ENCODE data around the gene MRPS9. TPM values are rescaled to one million over a fixed set of nuclear protein-coding genes. Genes with fewer than 3 reads are reported as not detected.

MRPS9 gene
- polyA plus RNA-seq, 6 donors from 2014 or later = 12.9 to 24.9 (median 19.2) TPM

DNA sequence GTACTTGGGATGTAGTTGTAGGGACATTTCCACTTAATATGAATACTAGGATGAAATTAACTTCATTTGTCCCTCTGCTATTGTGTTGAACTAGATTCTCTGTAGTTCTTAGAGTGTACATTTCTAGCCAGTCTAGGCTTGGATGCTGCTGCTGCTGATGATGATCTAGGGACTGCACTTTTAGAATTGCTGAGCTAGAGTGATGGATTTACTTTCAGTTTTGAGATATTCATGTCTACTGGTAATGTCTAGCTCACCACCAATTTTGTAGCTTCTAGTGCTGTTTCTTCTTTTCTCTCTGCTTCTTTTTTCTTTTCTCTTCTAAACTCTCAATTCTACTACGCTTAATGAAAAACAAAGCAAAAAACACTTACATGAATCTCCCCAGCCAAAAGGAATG, 49.4 kb downstream of the MRPS9 start:
- Mint-ChIP-seq H3K27me3 (no peaks in the 10 kb centered on the region), H3K4me1 (no peaks in the 10 kb centered on the region), H3K36me3 (peaks cover 2 to 24% of the 10 kb centered on the region in 2 donors), H3K9me3 (no peaks in the 10 kb centered on the region), H3K4me3 (no peak overlapping the region), H3K27ac (peak overlapping the region in 2 of 6 donors; percentile 20 to 45)
- no peak for ATAC-seq (ENCODE audit: low read depth in 2 of 2)
- DNase-seq = no peak

DNA sequence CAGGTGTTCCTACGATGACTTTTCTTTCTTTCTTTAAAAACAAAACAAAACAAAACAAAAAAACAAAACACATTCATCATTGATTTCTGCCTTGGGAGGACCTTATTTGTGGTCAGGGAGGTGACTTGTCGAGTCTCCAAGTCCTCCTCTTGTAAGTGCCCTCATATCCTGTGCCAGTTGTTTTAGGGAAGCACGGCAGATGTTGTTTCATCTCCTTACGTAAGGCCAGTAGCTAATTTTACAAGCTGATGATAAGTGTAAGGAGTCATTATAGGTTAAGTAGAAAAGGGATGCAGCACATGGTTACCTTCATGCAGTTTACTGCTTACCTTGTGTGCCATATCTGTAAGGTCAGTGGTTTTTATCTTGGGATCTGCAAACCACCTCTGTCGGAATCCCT, 52.2 kb downstream of the MRPS9 start:
- Mint-ChIP-seq H3K9me3 (no peaks in the 10 kb centered on the region), H3K36me3 (peaks cover 0 to 27% of the 10 kb centered on the region in 2 donors), H3K4me3 (no peak overlapping the region), H3K27me3 (no peaks in the 10 kb centered on the region), H3K27ac (no peak overlapping the region), H3K4me1 (no peaks in the 10 kb centered on the region)
- no peak for DNase-seq
- no peak for ATAC-seq (ENCODE audit: low read depth in 2 of 2)

DNA sequence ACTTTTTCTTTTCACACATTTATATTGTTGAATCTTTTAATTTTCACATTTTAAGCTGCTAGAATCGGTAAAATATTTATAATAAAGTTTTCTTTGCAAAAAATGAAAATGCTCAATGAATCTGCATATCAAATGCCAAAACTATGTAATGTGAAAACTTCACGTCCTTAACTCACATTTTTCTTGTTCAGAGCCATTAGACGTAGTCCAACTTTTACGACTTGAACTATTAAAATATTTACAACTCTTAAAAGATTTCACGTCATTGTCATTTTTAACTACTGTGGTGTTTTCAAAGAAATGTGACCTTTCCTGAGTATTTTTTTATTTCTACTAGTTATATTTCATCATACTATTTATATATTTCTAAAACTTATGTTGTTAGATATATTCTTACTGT, 54.9 kb downstream of the MRPS9 start:
- ATAC-seq (ENCODE audit: low read depth in 2 of 2) (no peak), DNase-seq (no peak)
- peaks cover 0 to 33% of the 10 kb centered on the region in 2 donors for H3K36me3 Mint-ChIP-seq
- H3K27ac Mint-ChIP-seq = no peak overlapping the region
- H3K27me3 Mint-ChIP-seq = no peaks in the 10 kb centered on the region
- H3K4me1 Mint-ChIP-seq = no peaks in the 10 kb centered on the region
- H3K4me3 Mint-ChIP-seq = no peak overlapping the region
- H3K9me3 Mint-ChIP-seq = no peaks in the 10 kb centered on the region

- H3K36me3 Mint-ChIP-seq = peaks cover 30 to 34% of the 10 kb centered on the region in 2 donors
Observed at GRCh38 chr2:105099153-105099552, 61.3 kb downstream of the MRPS9 start.

DNA sequence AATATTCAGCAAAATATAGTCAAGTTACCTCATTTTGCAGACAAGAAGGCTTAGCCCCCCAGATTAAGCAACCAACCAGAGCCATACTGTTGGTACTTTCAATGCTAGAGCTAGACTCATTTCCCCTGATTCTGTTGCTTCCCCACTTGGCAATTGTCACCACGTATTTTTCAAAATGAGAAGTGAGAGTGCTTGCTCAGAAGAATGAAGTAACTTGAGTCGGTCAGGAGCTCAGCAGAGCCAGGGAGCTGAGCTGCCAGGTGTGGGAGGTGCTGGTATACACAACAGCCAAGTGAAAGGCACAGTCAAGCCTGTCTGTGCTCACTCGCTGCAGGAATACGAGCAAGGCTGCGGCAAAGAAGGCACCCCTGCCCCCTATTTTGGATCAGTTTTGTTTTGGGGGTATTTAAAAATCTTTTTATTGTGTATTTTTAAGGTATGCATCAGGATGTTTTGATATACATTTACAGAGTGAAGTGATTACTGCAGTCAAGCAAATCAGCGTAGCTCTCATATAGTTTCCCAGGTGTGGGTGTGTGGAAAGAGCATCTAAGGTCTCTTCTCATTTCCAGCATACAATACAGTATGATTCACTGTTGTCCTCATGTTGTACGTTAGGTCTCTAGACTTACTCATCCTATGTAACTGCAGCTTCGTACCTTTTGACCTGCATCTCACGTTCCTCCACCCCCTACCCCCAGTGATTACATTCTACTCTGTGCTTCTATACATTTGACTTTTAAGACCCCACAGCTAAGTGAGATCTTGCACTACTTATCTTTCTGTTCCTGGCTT, 62.4 kb downstream of the MRPS9 start:
- Mint-ChIP-seq H3K36me3 (peaks cover 26 to 34% of the 10 kb centered on the region in 2 donors), H3K27me3 (no peaks in the 10 kb centered on the region), H3K4me3 (peak overlapping the region in 1 of 8 donors; percentile 83), H3K27ac (peak overlapping the region in 1 of 6 donors; percentile 57), H3K4me1 (peaks cover 2 to 20% (median 7%) of the 10 kb centered on the region in 3 donors), H3K9me3 (no peaks in the 10 kb centered on the region)
- ATAC-seq (ENCODE audit: low read depth in 2 of 2) (peak; percentile 57 to 78), DNase-seq (peak; percentile 14)

More at GRCh38 chr2:105099153-105099552, 61.3 kb downstream of the MRPS9 start:
- no peak overlapping the region for H3K4me3 Mint-ChIP-seq
- peaks cover 2 to 20% (median 7%) of the 10 kb centered on the region in 3 donors for H3K4me1 Mint-ChIP-seq
- ATAC-seq (ENCODE audit: low read depth in 2 of 2) (no peak), DNase-seq (no peak)
- H3K9me3 Mint-ChIP-seq = no peaks in the 10 kb centered on the region
- H3K27ac Mint-ChIP-seq = no peak overlapping the region
- H3K27me3 Mint-ChIP-seq = no peaks in the 10 kb centered on the region

- no peak for DNase-seq
- ATAC-seq (ENCODE audit: low read depth in 2 of 2) = no peak
- peak overlapping the region in 1 of 6 donors; percentile 70 for H3K27ac Mint-ChIP-seq
- H3K9me3 Mint-ChIP-seq = no peaks in the 10 kb centered on the region
- H3K4me1 Mint-ChIP-seq = peaks cover 2 to 20% (median 7%) of the 10 kb centered on the region in 3 donors
- no peak overlapping the region for H3K4me3 Mint-ChIP-seq
- peaks cover 26 to 34% of the 10 kb centered on the region in 2 donors for H3K36me3 Mint-ChIP-seq
- no peaks in the 10 kb centered on the region for H3K27me3 Mint-ChIP-seq
Observed at GRCh38 chr2:105102001-105102400, 64.1 kb downstream of the MRPS9 start.

- ATAC-seq (ENCODE audit: low read depth in 2 of 2) (no peak), DNase-seq (no peak)
- Mint-ChIP-seq H3K4me1 (peaks cover 2 to 20% (median 7%) of the 10 kb centered on the region in 3 donors), H3K36me3 (peaks cover 30 to 34% of the 10 kb centered on the region in 2 donors), H3K9me3 (no peaks in the 10 kb centered on the region), H3K4me3 (no peak overlapping the region), H3K27me3 (no peaks in the 10 kb centered on the region), H3K27ac (peak overlapping the region in 3 of 6 donors; percentile 62 to 92 (median 87))
Observed at GRCh38 chr2:105102963-105103421, 65.1 kb downstream of the MRPS9 start.

DNA sequence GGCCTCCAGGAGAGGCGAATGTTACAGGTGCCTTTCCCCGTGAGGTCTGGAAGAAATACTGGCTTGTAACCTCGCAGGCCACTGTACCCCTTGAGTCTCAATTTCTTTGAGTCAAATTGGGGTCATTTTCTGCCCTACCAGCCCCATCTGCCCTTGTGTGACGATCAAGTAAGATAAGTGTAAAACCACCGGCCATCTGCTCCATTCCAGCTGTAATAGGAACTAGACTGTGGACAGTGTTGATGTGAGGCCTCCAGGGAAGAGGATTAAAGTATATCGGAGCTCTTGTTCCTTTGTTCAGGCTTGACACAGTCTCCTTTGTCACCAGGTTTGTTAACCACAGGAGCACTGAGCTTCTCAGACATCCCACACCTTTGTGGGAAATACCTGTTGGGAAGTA, 65.6 kb downstream of the MRPS9 start:
- peaks cover 30 to 34% of the 10 kb centered on the region in 2 donors for H3K36me3 Mint-ChIP-seq
- no peak overlapping the region for H3K27ac Mint-ChIP-seq

GRCh38 chr2:105104208-105104731, 66.4 kb downstream of the MRPS9 start:
- H3K27ac Mint-ChIP-seq = peak overlapping the region in 1 of 6 donors; percentile 68
- H3K27me3 Mint-ChIP-seq = no peaks in the 10 kb centered on the region
- H3K36me3 Mint-ChIP-seq = peaks cover 28 to 33% of the 10 kb centered on the region in 2 donors
- no peaks in the 10 kb centered on the region for H3K9me3 Mint-ChIP-seq
- ATAC-seq (ENCODE audit: low read depth in 2 of 2) (no peak), DNase-seq (no peak)
- peaks cover 2 to 19% (median 7%) of the 10 kb centered on the region in 3 donors for H3K4me1 Mint-ChIP-seq
- H3K4me3 Mint-ChIP-seq = no peak overlapping the region

More for the DNA sequence above, 65.6 kb downstream of the MRPS9 start:
- Mint-ChIP-seq H3K4me3 (no peak overlapping the region), H3K4me1 (peaks cover 2 to 20% (median 7%) of the 10 kb centered on the region in 3 donors), H3K9me3 (no peaks in the 10 kb centered on the region), H3K27me3 (no peaks in the 10 kb centered on the region)
- ATAC-seq (ENCODE audit: low read depth in 2 of 2) (no peak), DNase-seq (no peak)

GRCh38 chr2:105110295-105110829, 72.5 kb downstream of the MRPS9 start:
- Mint-ChIP-seq H3K36me3 (peaks cover 0 to 10% of the 10 kb centered on the region in 2 donors), H3K4me1 (no peaks in the 10 kb centered on the region), H3K4me3 (no peak overlapping the region), H3K27ac (peak overlapping the region in 1 of 6 donors; percentile 44), H3K9me3 (no peaks in the 10 kb centered on the region), H3K27me3 (no peaks in the 10 kb centered on the region)
- DNase-seq (no peak), ATAC-seq (ENCODE audit: low read depth in 2 of 2) (no peak)

DNA sequence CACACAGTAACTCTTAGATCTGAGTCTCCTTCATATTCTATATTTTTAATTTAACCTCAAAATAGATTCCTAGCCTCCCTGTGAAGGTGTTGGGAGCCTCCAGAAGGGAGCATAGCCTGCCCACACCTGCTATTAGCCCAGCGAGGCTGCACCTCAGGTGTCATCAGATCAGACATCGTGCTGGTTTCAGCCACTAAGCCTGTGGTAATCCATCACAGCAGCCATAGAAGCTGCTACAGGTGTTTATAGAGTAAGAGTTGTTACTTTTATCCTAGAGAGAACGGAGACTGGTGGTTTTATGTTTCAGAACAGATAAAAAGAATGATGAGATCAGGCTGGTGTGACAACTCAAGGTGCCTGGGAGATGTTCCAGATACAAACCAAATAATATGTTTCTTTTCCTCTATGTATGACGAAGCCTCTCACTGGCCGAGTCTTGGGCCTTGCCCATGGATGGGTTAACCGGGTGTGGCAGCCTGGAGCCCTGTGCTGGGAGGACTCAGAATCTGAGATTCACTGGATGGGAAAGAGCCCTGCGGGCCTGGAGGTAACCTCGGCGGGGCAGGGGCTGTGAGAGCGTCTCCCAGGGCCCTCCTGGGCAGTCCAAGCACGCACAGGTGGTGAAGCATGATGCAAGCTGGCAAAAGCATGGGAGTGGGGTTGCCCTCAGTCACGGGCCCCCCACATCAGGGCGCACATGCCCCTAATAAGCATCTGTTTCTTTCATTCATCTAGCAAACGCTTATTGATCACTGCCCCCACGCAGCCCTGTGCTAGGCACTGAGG, 73.7 kb downstream of the MRPS9 start:
- Mint-ChIP-seq H3K4me3 (no peak overlapping the region), H3K9me3 (no peaks in the 10 kb centered on the region), H3K27me3 (no peaks in the 10 kb centered on the region), H3K27ac (peak overlapping the region in 1 of 6 donors; percentile 71), H3K36me3 (peaks cover 0 to 10% of the 10 kb centered on the region in 2 donors), H3K4me1 (no peaks in the 10 kb centered on the region)
- DNase-seq (no peak), ATAC-seq (ENCODE audit: low read depth in 2 of 2) (no peak)

- peak overlapping the region in 1 of 6 donors; percentile 85 for H3K27ac Mint-ChIP-seq
- H3K4me1 Mint-ChIP-seq = no peaks in the 10 kb centered on the region
- ATAC-seq (ENCODE audit: low read depth in 2 of 2) (no peak), DNase-seq (no peak)
- no peak overlapping the region for H3K4me3 Mint-ChIP-seq
- no peaks in the 10 kb centered on the region for H3K27me3 Mint-ChIP-seq
- peaks cover 0 to 5% of the 10 kb centered on the region in 2 donors for H3K36me3 Mint-ChIP-seq
- no peaks in the 10 kb centered on the region for H3K9me3 Mint-ChIP-seq
Observed at GRCh38 chr2:105112345-105112744, 74.5 kb downstream of the MRPS9 start.

GRCh38 chr2:105113616-105114291, 75.9 kb downstream of the MRPS9 start:
- Mint-ChIP-seq H3K9me3 (no peaks in the 10 kb centered on the region), H3K4me3 (no peak overlapping the region), H3K27me3 (no peaks in the 10 kb centered on the region), H3K4me1 (no peaks in the 10 kb centered on the region), H3K36me3 (no peaks in the 10 kb centered on the region), H3K27ac (no peak overlapping the region)
- ATAC-seq (ENCODE audit: low read depth in 2 of 2) (no peak), DNase-seq (no peak)
